ENCODE results near the gene UBE2E3.

UBE2E3 gene

DNA sequence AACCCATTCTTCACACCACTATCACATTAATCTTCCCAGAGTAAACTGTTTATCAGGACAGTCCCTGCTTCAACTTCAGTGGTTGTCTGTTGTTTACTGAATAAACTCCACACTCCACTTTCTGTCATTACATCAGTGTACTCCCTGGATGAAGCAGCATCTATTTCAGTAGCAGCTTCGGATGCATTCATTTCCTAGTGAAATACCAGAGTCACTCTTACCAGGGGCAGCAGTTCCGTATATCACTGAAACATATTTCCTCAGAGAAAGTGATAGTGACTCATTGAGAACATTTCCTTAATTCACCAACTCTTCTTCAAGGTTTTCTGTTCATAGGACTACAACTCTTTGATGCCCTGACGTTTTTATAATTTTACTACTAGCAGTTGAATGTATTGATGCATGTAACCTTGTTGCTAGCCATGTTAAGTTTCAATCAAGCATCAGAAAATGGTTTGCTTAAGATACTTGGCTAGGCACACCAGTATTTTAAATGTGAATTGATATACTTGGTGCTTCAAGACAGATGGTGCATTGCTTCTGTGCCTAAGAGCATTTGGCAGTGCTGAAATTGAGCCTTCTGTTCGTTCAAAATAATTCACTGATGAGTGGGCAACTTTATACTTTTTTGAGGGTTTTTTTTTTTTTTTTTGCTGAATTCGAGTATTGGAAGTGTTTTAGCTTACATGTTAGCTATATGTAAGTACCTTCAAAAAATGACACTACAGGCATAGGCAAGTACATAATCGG is 92.3 kb downstream of the UBE2E3 start:
- no peak for TF ChIP-seq POLR2A (IDR thresholded peaks at IDR 0.05; ENCODE audit: extremely low read depth, insufficient read length)
- no peak for TF ChIP-seq MAX (IDR thresholded peaks at IDR 0.05; ENCODE audit: low read depth, low read length)
- no peak for TF ChIP-seq CTCF (IDR thresholded peaks at IDR 0.05; ENCODE audit: low read depth, low read length)
- TF ChIP-seq MYC (IDR thresholded peaks at IDR 0.05; ENCODE audit: low read depth, low read length): no peak
- H3K4me3 ChIP-seq (ENCODE audit: low read depth, low read length): no peak overlapping the region

DNA sequence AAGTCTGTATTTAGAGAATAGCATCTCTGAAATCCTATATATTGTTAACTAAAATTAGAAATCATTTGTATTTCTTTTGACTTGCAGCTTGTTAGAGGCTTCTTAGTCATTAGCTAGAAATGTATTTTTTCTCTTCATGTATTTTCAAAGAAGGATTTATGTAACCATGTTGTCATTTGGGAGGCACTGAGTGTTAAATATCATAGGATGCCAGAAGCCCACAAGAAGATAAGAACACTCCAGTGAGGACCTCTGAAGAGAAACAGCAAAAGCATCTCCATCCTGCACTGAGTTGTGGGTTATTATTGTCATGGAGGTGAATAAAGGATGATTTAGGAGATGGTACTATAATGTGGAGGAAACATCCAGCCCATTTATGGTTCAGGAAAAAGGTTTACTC is 93.5 kb downstream of the UBE2E3 start:
- no peak for TF ChIP-seq POLR2A (IDR thresholded peaks at IDR 0.05; ENCODE audit: extremely low read depth, insufficient read length)
- TF ChIP-seq MAX (IDR thresholded peaks at IDR 0.05; ENCODE audit: low read depth, low read length): no peak
- DNase-seq (ENCODE audit: low read depth): no peak
- no peak overlapping the region for H3K4me3 ChIP-seq (ENCODE audit: low read depth, low read length)

More for the DNA sequence above, 92.3 kb downstream of the UBE2E3 start:
- DNase-seq (ENCODE audit: low read depth): no peak

- no peak overlapping the region for H3K4me3 ChIP-seq (ENCODE audit: low read depth, low read length)
- DNase-seq (ENCODE audit: low read depth): no peak
- TF ChIP-seq MAX (IDR thresholded peaks at IDR 0.05; ENCODE audit: low read depth, low read length) (no peak), MYC (IDR thresholded peaks at IDR 0.05; ENCODE audit: low read depth, low read length) (no peak)
Measured at GRCh38 chr2:181074457-181074856, 94.1 kb downstream of the UBE2E3 start.

DNA sequence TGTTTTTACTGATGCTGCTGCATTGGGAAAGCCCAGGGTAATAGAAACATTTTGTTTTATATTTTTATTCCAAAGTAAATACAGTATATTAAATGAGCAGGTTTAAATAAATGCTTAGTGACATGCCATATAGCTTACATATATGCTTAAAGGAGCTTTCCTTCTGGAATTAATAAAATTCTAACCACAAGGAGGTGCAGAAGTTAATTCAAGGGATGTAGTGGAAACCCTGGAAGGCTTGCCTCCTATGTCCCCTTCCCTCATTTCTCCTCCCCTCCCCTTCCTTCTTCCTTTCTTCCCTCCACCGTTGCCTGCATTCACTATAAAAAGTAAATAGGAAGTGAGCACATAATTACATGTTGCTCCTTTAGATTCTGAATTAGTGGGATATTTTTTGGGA is 96.3 kb downstream of the UBE2E3 start:
- no peak for DNase-seq (ENCODE audit: low read depth)
- H3K4me3 ChIP-seq (ENCODE audit: low read depth, low read length): no peak overlapping the region
- TF ChIP-seq CTCF (IDR thresholded peaks at IDR 0.05; ENCODE audit: low read depth, low read length) (no peak), MAX (IDR thresholded peaks at IDR 0.05; ENCODE audit: low read depth, low read length) (no peak), POLR2A (IDR thresholded peaks at IDR 0.05; ENCODE audit: extremely low read depth, insufficient read length) (no peak), MYC (IDR thresholded peaks at IDR 0.05; ENCODE audit: low read depth, low read length) (no peak)

DNA sequence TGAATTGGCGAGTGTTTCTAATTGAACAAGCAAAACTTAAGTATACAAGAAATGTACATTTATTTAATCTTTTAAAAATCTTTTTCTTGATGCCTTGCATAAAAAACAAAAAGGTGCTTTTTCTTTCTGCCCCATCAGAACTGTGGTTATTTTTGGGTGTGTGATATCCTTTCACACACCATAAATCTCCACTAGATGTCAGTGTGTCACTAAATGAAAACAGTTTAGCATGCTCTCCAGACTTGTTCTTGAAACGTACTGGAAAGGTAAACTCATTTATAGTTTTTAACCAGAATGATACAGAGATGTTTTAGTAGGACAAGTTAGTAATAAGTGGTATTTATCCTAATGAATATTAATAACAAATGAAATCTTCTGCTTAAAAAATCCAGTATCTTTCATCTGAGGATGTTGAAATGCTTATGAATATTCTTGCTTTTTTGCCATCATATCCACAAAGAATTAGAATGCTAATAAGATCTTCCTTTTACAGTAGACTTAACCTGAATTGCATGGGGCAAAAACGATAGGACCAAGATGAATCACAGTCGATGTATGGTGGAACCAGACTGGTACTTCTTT is 96.8 kb downstream of the UBE2E3 start:
- H3K4me3 ChIP-seq (ENCODE audit: low read depth, low read length): no peak overlapping the region

DNA sequence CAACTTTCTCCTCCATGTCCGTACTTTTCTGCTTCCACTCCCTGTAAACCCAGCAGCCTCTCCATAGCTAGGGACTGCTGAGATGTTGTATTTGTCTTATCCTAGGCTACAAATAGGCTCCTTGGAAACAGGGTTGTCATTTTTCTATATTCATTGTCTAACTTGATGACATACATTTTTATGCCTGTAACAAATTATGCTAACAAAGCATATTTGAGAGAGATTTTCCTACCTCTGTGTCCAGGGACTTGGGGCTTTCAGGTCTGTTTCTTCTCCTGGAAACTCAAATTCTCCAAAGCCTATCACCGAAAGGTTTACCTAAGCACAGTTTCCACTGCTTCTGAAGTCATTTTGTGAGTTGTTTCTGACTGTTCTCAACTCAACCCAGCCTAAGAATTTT is 102.7 kb downstream of the UBE2E3 start:
- DNase-seq (ENCODE audit: low read depth): no peak
- no peak for TF ChIP-seq CTCF (IDR thresholded peaks at IDR 0.05; ENCODE audit: low read depth, low read length)
- no peak for TF ChIP-seq POLR2A (IDR thresholded peaks at IDR 0.05; ENCODE audit: extremely low read depth, insufficient read length)
- no peak for TF ChIP-seq MYC (IDR thresholded peaks at IDR 0.05; ENCODE audit: low read depth, low read length)
- no peak for TF ChIP-seq MAX (IDR thresholded peaks at IDR 0.05; ENCODE audit: low read depth, low read length)

More for the DNA sequence above, 96.8 kb downstream of the UBE2E3 start:
- no peak for TF ChIP-seq MAX (IDR thresholded peaks at IDR 0.05; ENCODE audit: low read depth, low read length)
- TF ChIP-seq CTCF (IDR thresholded peaks at IDR 0.05; ENCODE audit: low read depth, low read length): peak; percentile 52
- DNase-seq (ENCODE audit: low read depth): peak; percentile 75

More for the DNA sequence above, 102.7 kb downstream of the UBE2E3 start:
- no peak overlapping the region for H3K4me3 ChIP-seq (ENCODE audit: low read depth, low read length)

All from NB4 (cell line).